Peyer's patch (tissue), 4 donors: ENCODE data around the gene GTPBP1. TPM values are rescaled to one million over a fixed set of nuclear protein-coding genes. Genes with fewer than 3 reads are reported as not detected.

Source experiments
- DNase-seq, 3 donors: peaks; one replicate each; pipeline ENCODE4 v3.0.0-alpha.2; 2017 to 2019
- H3K27ac ChIP-seq, 4 donors: fragments of 200-600 bp; sonication (generic); one replicate each; pipeline ENCODE4 v1.5.1; 2016 to 2019
- H3K27me3 ChIP-seq, 2 donors: fragments of 200-600 bp; sonication (generic); one replicate each; pipeline ENCODE4 v1.5.1; 2019
- H3K36me3 ChIP-seq, 3 donors: fragments of 200-600 bp; sonication (generic); one replicate each; pipeline ENCODE4 v1.5.1; 2016 to 2019
- H3K4me1 ChIP-seq, 4 donors: fragments of 200-600 bp; sonication (generic); one replicate each; pipeline ENCODE4 v1.5.1; 2016 to 2019
- H3K4me3 ChIP-seq, 4 donors: fragments of 200-600 bp; sonication (generic); 1 replicate in 3 of 4; 2 replicates in 1 of 4; pipeline ENCODE4 v1.5.1; 2016 to 2019; ENCODE audit warnings: mild to moderate bottlenecking in 1 of 4
- H3K9me3 ChIP-seq, 4 donors: fragments of 200-600 bp; sonication (generic); one replicate each; pipeline ENCODE4 v1.5.1; 2016 to 2019; ENCODE audit warnings: mild to moderate bottlenecking in 1 of 4
- CTCF ChIP-seq, 6 experiments: fragments of 450-650 bp in 4 of 6; fragments of 200-600 bp in 2 of 6; sonication (generic) in 1 of 6; IDR thresholded peaks; one replicate each; pipeline ENCODE4 v1.5.1; 2017 to 2019; ENCODE audit warnings: antibody characterized with exemption in 6 of 6, mild to moderate bottlenecking in 3 of 6, moderate library complexity in 1 of 6
- POLR2A ChIP-seq, 2 donors: fragments of 450-650 bp; IDR thresholded peaks; one replicate each; pipeline ENCODE4 v1.5.1; 2017; ENCODE audit warnings: antibody characterized with exemption in 2 of 2, mild to moderate bottlenecking in 2 of 2, moderate library complexity in 2 of 2
- total RNA-seq, 4 donors: library from RNA; depleted of rRNA; stranded (reverse); fragments of >200 nt; gene quantifications; one replicate each; pipeline ENCODE4 v1.1.0, GENCODE V29; 2016

Gene GTPBP1
- total RNA-seq, 4 donors from 2014 or later, result 72.5 to 182 (median 131) TPM

- no peak for DNase-seq
- H3K9me3 ChIP-seq, result no peaks in the 10 kb centered on the region
- H3K36me3 ChIP-seq, result peaks cover 0 to 31% (median 0%) of the 10 kb centered on the region in 3 donors
- H3K27me3 ChIP-seq, result no peaks in the 10 kb centered on the region
- H3K27ac ChIP-seq, result no peak overlapping the region
- no peak overlapping the region for H3K4me3 ChIP-seq
- H3K4me1 ChIP-seq, result peaks cover 0 to 8% (median 0%) of the 10 kb centered on the region in 4 donors
- TF ChIP-seq POLR2A (IDR thresholded peaks at IDR 0.05) (no peak), CTCF (IDR thresholded peaks at IDR 0.05) (no peak)
Measured at GRCh38 chr22:38715852-38716251, 10.1 kb downstream of the GTPBP1 start.

GRCh38 chr22:38716271-38716670 lies 10.5 kb downstream of the GTPBP1 start:
- H3K36me3 ChIP-seq, result peaks cover 0 to 36% (median 0%) of the 10 kb centered on the region in 3 donors
- no peak for DNase-seq

GRCh38 chr22:38716826-38717225 lies 11.1 kb downstream of the GTPBP1 start:
- no peak for TF ChIP-seq CTCF (IDR thresholded peaks at IDR 0.05)
- no peak for TF ChIP-seq POLR2A (IDR thresholded peaks at IDR 0.05)
- H3K4me1 ChIP-seq, result peaks cover 0 to 8% (median 0%) of the 10 kb centered on the region in 4 donors
- H3K27ac ChIP-seq, result no peak overlapping the region
- no peak overlapping the region for H3K4me3 ChIP-seq
- no peaks in the 10 kb centered on the region for H3K9me3 ChIP-seq
- no peaks in the 10 kb centered on the region for H3K27me3 ChIP-seq
- no peak for DNase-seq
- peaks cover 0 to 41% (median 0%) of the 10 kb centered on the region in 3 donors for H3K36me3 ChIP-seq

More at GRCh38 chr22:38716271-38716670, 10.5 kb downstream of the GTPBP1 start:
- H3K27ac ChIP-seq, result no peak overlapping the region
- H3K4me3 ChIP-seq, result no peak overlapping the region
- no peaks in the 10 kb centered on the region for H3K27me3 ChIP-seq
- TF ChIP-seq CTCF (IDR thresholded peaks at IDR 0.05) (no peak), POLR2A (IDR thresholded peaks at IDR 0.05) (no peak)
- H3K4me1 ChIP-seq, result peaks cover 0 to 8% (median 0%) of the 10 kb centered on the region in 4 donors
- no peaks in the 10 kb centered on the region for H3K9me3 ChIP-seq

DNA sequence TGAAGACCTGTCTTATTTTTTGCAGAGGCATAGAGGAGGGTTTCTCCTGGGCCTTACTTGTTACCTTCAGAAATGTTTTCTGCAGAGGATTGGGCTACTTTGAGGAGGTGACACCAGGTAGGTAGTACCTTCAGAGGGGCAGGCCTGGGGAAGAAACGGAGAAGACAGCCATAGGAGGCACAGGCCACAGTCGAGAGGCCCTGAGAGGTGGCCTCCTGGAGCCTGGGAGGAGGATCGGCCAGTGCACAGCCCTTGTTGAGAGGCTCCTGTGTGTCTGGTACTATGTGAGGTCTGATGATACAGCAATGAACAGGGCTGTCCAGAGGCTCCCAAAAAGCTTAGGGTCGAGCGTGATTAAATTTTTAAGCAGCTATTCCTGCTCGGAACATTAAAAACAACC lies 11.5 kb downstream of the GTPBP1 start:
- no peak for TF ChIP-seq POLR2A (IDR thresholded peaks at IDR 0.05)
- TF ChIP-seq CTCF (IDR thresholded peaks at IDR 0.05), result no peak
- Histone ChIP-seq H3K27me3 (no peaks in the 10 kb centered on the region), H3K36me3 (peaks cover 0 to 45% (median 0%) of the 10 kb centered on the region in 3 donors), H3K27ac (no peak overlapping the region), H3K9me3 (no peaks in the 10 kb centered on the region), H3K4me3 (no peak overlapping the region), H3K4me1 (peaks cover 0 to 8% (median 0%) of the 10 kb centered on the region in 4 donors)
- DNase-seq, result no peak

DNA sequence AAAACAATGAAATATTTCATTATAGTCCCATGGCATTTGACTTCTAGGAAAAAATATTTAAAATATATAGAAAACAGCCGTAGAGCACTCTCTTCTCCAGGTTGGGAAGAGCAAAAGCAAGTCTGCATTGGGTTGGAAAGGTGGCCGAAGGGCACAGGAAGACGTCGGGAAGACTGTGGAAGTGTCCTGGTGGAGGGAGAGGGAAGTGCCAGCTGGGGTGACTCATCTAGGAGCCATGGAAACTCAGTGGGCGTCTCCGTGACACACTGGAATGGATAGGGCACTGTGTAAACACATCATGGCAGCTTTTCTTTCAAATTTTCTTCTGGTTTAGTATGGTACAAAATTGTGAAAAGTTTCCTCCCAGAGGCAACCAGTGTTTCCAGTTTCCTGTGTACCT lies 12.7 kb downstream of the GTPBP1 start:
- Histone ChIP-seq H3K27ac (peak overlapping the region in 2 of 4 donors; percentile 13 to 29), H3K27me3 (no peaks in the 10 kb centered on the region), H3K4me1 (peaks cover 0 to 1% (median 0%) of the 10 kb centered on the region in 4 donors), H3K36me3 (peaks cover 0 to 57% (median 0%) of the 10 kb centered on the region in 3 donors), H3K9me3 (no peaks in the 10 kb centered on the region), H3K4me3 (no peak overlapping the region)
- no peak for TF ChIP-seq POLR2A (IDR thresholded peaks at IDR 0.05)
- TF ChIP-seq CTCF (IDR thresholded peaks at IDR 0.05), result peak in 4 of 6 experiments; percentile 40 to 86 (median 79)
- DNase-seq, result peak in 2 of 3 donors; percentile 79 to 87

- peaks cover 0 to 65% (median 0%) of the 10 kb centered on the region in 3 donors for H3K36me3 ChIP-seq
- no peaks in the 10 kb centered on the region for H3K9me3 ChIP-seq
- H3K4me3 ChIP-seq, result no peak overlapping the region
- no peaks in the 10 kb centered on the region for H3K27me3 ChIP-seq
- TF ChIP-seq CTCF (IDR thresholded peaks at IDR 0.05), result no peak
- no peak for DNase-seq
- no peaks in the 10 kb centered on the region for H3K4me1 ChIP-seq
- peak overlapping the region in 1 of 4 donors; percentile 13 for H3K27ac ChIP-seq
Measured at GRCh38 chr22:38719196-38719595, 13.5 kb downstream of the GTPBP1 start.
